ENCODE data around the gene HOXD9.

The HOXD9 gene

DNA sequence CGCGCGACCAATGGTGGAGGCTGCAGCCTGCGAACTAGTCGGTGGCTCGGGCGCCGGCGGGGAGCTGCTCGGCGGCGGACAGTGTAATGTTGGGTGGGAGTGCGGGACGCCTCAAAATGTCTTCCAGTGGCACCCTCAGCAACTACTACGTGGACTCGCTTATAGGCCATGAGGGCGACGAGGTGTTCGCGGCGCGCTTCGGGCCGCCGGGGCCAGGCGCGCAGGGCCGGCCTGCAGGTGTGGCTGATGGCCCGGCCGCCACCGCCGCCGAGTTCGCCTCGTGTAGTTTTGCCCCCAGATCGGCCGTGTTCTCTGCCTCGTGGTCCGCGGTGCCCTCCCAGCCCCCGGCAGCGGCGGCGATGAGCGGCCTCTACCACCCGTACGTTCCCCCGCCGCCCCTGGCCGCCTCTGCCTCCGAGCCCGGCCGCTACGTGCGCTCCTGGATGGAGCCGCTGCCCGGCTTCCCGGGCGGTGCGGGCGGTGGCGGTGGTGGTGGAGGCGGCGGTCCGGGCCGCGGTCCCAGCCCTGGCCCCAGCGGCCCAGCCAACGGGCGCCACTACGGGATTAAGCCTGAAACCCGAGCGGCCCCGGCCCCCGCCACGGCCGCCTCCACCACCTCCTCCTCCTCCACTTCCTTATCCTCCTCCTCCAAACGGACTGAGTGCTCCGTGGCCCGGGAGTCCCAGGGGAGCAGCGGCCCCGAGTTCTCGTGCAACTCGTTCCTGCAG is at the start of gene HOXD9:
Gene HOXD9 (plus strand): TSS at position 37 of the 728 bp plus-strand sequence. CDS start 50 bp downstream, at position 87.
- in situ Hi-C loops (cut with HindIII; ENCODE audit: low sequenced_read_pairs) = loop anchor here (25.0 kb wide), 1 partner anchor 1014 kb away; no protein-coding TSS in a partner anchor

DNA sequence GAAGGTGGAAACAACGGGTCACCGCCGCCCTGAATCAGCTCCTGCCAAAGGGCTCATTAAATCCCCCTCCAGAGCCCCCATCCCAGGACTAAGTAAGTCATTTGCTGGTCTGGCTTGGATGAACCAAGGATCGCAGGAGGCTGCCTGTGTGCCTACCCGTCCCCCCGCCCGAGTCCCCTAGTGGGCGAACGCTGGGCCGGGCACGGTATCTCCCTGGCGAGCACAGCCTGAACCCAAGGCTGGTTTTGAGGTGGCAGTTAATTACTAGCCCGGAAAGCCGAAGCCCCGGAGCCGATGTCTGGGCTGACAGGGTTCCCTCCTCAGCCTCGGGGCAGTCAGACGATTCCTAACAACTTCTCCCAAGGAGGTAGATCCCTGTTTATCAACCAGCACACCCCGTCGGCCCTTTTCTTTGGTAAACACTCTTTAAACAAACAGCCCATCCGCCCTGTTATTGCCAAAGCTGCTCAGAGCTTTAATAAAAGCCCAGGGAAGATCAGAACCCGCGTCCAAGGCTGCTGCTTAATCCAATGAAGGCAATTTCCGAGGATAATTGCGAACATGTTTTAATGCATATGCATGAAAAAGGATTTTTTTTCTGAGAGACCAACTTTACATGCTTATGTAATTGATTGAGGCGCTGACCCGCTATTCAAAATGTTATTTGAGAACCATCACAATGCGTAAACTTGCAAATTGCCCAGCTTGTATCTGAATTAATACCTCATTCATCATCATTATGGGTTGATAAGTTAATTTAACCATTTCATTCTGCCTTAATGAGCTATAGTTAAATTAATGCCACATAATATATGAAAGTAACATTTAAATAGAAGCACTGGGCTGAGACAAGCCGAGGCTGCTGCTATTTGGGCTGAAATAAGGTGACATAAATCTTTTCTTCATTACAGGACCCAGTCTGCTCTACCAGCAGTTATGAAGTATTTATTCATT is 49.3 kb upstream of the HOXD9 start:
- in situ Hi-C loops (cut with HindIII; ENCODE audit: low sequenced_read_pairs) = no loop called here

DNA sequence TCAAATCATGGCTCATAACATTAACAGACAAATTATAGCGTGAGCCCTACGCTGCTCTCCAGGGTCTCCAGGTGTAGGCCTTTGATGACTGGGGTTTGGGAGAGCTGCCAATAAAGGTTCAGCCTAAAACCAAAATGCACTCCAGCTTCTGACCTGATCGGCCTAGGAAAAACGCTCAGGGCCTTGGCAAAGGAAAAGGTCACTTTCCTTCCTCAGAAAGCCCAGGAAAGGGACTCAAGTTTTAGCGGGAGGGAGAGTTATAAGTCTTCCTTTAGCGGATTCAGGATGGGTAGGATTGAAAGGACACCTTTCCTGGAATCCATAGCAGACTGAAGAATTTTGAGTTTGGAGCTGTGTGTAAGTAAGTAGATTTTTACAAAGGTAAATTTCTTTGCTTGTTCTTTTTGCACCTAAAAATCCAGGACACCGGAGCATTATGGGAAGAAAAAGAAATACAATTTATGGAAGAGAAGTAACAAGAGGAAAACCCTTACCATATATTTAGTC is 47.5 kb upstream of the HOXD9 start:
- in situ Hi-C loops (cut with HindIII; ENCODE audit: low sequenced_read_pairs) = no loop called here

DNA sequence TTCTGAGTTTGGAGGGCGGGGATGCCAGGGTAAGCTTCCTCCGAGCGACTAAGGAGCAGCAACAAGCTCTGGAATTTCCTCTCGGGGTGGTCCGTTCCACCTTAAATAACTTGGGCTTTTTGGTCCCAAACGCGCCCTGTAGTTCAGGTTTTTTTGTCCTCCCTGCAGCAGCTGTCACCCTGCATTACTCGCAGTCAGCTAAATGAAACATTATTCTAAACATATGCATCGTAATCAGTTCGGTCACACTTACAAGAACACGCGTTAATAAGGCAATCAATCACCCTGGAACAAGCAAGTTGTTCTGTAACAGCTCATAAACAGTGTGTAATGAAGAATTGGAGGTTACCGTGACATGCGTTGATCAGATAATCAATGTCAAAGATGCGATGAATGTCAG is 47.0 kb upstream of the HOXD9 start:
- in situ Hi-C loops (cut with HindIII; ENCODE audit: low sequenced_read_pairs) = no loop called here

DNA sequence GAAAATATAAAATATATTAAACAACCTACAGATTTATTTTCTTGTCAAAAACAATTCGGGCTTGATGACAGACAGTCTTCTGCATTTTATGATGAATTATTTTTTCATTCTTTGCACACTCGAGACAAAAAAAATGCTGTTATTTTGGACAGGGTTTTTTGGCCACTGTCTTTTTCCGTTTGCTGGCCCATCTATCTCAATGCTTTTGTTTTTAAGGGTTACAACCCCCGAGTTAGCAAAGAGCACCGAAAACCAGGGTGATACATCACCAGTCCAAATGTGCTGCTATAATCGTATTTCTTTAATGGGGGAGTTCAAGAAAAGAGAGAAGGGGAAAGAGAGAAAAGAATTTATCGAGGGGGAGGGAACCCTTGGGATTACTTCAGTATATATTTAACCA is 46.5 kb upstream of the HOXD9 start:
- in situ Hi-C loops (cut with HindIII; ENCODE audit: low sequenced_read_pairs) = no loop called here

DNA sequence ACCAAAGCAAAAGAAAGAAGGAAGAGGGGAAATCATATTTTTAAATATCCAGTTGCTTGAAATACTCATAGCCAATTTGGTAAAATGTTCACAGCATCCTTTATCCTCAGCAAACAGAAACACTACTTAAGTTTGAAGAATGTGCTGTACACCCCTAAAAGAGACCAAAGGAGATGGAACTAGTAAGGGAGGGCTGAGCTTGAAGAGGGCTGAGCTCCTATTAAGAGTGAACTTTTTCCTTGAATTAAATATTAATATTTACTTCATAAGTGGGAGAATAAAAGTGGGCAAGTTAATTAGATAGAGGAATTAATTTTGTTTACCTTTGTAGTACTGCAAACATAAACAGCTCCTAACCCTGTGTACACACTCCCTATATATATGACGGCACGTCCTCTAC is 45.7 kb upstream of the HOXD9 start:
- in situ Hi-C loops (cut with HindIII; ENCODE audit: low sequenced_read_pairs) = no loop called here

DNA sequence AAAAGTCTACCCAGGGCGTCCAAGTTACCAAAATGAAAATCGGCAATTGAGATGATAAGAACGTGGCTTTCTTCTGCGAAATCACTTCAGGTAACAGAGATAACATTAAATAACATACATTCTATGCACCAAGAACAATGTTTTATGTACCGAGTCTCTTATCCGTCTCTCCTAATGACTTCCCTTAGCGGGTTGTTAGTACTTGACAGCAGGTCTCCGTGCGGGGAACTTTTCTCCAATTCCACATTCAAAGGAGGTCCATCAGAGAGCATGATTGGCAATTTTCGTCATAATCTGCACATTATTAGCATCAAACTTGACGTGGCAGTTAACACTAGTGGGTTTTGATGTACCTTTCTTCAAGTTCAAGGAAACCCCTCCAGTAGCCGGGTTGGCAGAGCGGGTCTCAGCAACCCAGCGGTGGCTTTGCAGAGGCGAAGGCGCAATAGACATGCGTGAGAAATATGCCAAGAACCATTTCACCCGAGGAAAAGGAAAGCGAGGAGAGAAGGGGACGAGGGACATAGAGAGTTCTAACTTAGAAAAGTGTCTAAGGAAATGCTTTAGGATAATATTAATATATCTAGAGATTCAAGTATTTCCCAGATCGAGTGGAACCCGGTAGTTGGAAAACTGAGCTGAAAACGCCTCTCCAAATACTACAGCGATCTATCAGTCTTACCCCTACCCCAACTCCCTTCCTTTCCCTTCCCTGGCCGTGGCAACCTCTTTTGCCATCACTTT is 43.8 kb upstream of the HOXD9 start:
- in situ Hi-C loops (cut with HindIII; ENCODE audit: low sequenced_read_pairs) = no loop called here

DNA sequence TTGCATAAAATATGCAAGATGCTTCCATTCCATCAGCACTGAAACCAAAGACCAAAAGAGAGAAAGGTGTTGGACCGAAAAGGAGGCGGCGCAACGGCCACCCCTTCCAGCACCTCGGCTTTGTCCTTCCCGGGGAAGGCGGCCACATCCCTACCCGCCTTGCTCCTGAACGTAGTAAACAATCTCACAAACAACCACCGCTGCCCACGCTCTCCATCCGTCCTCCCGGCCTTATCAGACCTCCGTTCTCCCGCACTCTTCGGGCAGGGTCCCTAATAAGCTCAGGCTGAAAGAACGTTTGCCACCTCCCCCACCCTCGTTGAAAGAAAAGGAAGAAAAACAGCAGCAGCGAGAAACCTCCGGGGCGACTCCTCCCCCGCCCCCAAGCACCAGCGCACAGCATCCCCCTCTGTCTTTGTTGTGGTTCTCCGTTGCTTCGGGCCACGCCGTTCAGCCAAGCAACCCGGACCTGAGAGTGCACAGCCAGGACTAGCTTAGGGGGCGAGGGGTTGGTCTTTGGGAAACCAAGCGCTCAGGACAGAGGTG is 43.2 kb upstream of the HOXD9 start:
- in situ Hi-C loops (cut with HindIII; ENCODE audit: low sequenced_read_pairs) = no loop called here

DNA sequence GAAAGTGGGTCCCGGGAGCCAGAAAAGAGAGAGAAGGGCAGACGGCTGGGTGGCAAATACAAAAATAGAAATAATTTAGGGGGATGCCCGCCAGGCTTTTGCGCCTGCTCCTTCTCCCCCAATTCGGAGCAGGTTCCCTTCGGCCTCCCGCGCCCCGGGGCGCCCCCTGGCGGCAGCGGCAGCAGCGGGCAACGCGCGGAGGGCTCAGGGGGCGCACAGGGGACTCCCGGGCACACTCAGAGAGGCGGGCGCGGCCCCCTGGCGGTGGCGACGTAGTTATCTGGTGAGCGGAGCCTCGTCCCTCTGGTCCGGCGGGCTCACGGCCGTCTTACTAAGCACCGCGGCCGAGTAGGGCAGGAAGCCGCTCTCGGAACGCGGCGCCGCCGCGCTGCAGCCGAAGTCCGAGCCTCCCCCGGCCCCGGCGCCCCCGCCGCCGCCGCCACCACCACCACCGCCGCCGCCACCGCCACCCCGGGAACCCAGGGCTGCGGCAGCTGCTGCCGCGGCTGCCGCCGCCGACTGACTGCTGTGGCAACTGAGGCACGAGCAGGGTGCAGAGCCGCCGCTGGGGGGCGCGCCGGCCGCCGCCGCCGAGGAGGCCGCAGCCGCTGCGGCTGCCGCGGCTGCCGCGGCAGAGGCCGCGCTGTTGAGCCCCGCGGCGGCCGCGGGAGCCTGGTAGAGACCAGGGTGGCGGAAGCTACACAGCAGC is 42.5 kb upstream of the HOXD9 start:
- in situ Hi-C loops (cut with HindIII; ENCODE audit: low sequenced_read_pairs) = no loop called here

DNA sequence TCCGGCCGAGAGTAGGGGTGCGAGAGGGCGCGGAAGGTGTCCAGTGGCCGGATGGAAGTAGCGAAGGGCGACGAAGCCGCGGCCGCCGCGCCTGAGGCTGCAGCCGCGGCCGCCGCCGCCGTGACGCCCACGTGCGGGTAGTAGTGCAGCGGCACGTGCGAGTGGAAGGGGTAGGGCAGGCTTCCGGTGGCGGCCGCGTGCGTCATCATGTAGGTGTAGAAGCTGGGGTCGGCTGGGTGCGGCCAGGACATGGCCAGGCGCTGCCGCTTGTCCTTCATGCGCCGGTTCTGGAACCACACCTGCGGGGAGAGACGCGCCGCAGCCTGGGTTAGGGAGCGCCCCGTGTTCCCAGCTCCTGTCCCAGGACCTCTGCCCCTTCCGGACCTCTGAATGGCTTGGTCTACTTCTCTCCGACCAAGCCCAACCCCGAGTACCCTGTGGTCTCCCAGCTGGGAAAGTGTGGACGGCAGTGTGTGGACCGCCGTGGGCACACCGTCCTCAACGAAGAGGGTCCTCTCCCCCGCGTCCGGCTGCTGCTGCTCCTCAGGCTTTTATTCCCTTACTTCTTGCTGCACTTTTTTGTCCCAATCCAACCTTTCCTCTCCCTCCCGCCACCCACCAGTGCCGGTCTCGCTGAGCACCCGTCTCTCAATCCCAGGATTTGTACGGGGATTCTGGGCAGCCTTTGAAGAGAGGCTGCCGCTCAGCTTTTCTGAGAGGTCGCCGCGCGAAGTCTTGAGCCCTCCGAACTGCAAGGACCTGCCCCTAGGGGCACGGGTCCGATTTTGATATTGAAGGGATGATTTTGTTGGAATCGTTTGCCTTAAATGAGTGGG is 41.8 kb upstream of the HOXD9 start:
- in situ Hi-C loops (cut with HindIII; ENCODE audit: low sequenced_read_pairs) = no loop called here

DNA sequence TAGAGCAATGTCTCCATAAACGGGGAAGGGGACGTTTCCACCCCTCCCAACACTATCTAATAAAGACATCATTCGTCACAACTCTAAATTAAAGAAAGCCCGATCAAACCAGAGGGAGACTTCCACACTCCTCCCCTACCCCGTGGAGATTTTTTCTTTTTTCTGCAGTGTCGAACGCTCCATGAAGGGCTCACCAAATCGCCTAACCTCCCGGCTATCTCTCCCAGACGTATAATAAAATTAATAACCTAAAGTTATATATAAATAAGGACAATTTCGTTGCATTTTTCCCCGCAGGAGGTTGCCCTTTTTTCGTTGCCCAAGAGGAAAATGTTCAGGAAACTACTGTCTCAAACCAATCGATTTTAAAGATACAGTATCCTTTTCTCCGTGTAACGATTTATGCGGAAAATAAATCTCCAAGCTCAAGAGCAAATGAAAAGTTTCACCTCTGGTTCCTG is 41.1 kb upstream of the HOXD9 start:
- in situ Hi-C loops (cut with HindIII; ENCODE audit: low sequenced_read_pairs) = no loop called here

DNA sequence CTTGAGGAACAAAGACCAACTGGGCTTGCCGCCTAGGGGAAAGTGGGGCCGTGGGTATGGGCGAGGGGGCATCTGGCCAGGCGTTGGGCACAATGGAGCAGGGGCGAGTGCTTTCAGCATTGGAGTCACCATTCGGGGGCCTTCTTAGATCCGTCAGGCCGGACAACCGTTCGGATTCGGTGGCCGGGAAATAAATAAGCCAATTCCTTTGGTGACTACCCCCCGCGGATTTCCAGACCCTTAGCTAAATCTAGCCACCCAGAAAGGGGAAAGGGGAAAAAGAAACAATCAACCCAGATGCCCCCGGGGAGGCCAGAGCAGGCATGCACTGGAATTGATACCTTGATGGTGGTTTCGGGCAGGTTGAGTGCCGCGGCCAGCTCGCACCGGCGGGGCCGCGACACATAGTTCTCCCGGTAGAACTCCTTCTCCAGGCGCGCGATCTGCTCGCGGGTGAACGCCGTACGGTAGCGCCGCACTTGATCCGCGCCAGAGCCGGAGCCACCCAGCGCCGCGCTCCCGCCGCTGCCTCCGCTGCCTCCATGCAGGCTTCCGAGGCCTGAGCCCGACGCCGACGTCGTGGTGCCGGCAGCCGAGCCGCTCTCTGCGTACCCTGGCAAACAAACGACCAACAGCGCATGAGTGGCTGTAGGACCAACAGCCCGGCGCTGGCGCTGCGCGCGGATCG is 40.5 kb upstream of the HOXD9 start:
- in situ Hi-C loops (cut with HindIII; ENCODE audit: low sequenced_read_pairs) = no loop called here

DNA sequence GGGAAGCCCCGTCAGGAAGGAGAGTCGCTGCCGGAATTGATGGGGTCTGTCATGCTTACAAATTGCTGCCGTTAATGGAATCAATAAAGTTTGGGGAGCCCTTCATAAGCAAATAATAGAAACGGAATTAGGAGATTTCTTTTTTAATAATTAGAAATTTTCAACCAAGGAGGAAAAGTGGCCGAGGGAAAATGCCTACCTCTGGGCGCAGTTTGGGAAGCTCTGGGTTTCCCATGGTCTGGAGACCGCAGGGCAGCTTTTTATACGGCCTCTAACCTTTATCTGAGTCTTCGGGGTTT is 40.0 kb upstream of the HOXD9 start:
- in situ Hi-C loops (cut with HindIII; ENCODE audit: low sequenced_read_pairs) = no loop called here

DNA sequence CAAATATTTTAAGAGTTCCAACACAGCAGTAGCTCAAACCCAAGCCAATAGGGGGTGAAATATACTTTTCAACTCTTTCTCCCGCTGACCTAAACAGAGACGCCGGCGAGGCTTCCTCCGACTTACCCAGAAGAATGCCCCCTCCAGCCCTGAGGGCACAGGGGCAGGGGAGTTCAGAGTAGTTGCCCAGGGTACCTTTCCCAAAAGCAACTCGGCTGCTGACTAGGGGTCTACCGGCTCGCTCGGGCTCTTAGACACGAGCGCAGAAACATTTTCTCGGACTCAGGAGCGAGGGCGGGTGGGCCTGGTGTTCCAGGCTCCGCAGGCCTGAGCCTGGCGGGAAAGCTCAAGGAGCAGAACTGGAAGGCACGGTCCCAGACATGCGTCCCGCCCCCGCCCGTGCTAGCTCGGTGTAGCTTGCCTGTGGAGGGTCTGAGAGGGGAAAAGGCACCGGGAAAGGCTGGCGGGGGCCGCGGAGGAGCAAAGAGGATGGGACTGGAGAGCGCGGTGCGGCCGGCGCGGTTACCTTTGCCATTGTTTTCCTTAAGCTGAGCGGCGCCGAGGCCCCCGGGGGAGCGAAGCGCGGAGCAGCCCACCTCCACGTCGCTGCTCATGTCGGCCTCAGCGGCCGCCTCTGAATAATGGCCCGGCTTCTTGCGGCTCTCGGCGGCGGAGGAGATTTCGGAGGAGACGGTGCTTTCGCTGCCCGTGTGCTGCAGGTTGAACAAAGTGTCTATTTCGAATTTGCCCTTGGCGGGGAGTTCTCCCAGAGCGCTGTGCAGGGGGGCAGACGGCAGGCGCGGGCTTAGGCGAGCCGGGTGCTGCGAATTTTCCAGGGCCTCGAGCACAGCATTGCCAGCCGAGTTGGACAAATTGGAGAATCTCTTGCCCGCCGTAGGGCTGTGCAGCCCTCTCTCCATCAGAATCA is 39.4 kb upstream of the HOXD9 start:
- in situ Hi-C loops (cut with HindIII; ENCODE audit: low sequenced_read_pairs) = no loop called here

DNA sequence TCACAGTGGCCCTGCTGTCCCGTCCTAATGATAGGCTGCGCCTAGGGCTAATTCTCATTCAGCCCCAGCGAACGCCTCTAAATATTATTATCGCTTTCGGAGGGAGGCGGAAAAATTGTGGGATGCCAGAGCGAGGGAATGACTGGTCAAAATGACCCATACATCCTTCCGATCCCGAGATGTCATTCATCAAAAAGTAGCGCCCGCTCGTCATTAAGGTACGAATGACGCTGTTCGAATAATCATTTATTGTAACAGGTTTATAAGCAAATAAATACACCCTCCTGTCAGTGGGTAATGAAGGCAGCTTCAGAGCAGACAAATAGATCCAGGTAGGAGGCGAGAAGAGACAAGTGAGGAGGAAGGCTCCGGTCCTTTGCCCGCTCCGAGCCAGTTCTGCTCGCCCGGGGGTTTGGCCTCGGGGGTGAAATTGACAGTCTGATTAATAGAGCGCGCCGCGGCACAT is 38.7 kb upstream of the HOXD9 start, which contains the start of gene EVX2:
Gene EVX2 (minus strand): TSS at position 167 of the 466 bp plus-strand sequence. CDS start 186 bp downstream, outside the sequence.
- in situ Hi-C loops (cut with HindIII; ENCODE audit: low sequenced_read_pairs) = no loop called here

DNA sequence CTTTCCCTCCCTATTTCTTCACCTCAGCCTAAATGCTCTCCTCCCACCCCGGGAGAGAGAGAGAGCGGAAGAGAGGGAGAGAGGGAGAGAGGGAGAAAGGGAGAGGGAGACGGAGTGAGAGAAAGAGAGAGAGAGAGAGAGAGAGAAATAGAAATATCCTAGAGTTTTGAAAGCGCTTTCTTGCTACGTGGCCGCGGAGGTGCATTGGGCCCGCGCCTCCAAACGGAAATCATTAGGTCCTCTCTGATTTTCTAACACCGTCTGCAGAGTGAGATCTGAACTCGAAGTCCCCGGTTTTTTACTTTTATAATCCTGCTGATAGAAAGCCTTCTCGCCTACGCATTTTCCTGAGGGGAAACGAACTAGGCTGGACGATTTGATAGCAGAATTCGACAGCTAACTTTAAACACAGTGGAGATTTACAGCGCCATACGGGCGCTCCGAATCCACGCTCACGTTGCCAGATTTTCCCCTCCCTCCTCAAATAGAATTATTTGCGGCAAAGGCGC is 37.9 kb upstream of the HOXD9 start:
- in situ Hi-C loops (cut with HindIII; ENCODE audit: low sequenced_read_pairs) = no loop called here

DNA sequence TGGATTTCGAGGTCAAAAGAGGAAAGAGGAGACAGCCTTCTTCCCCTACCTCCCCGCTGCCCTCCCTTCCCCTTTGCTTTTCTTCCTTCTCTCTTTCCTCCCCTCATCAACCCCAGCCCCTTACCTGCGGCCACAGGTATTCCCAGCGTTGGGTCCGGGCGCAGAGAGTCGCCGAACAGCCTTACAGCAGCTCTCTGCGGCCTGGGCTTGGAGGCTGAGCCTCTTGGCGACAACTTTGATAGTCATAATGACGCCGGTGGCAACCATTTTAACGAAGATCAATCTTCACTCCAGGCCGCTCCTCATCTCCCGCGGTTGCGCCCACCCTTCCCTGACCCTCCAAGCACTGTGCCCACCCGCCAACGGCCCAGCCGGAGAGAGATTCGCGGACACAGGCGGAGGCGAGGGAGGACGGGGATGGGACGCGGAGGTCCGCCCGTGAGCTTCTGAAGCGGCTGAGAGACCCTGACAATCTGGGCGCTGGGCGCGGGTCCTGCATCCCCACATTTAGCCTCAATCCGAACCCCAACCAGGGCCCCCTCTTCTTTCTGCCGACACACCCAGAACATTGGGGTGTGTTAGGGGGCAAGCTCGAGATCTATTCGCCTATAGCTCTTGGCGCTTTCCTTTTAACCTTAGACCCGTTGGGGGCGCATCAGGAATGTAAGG is 37.3 kb upstream of the HOXD9 start:
- in situ Hi-C loops (cut with HindIII; ENCODE audit: low sequenced_read_pairs) = no loop called here
